Globus pallidus (tissue), 1 donor: ENCODE data around the gene CA10.

Experiments used
- DNase-seq: peaks from one replicate; pipeline ENCODE4 v3.0.0-alpha.2; 2015; ENCODE audit warnings: low spot score

The CA10 gene

DNA sequence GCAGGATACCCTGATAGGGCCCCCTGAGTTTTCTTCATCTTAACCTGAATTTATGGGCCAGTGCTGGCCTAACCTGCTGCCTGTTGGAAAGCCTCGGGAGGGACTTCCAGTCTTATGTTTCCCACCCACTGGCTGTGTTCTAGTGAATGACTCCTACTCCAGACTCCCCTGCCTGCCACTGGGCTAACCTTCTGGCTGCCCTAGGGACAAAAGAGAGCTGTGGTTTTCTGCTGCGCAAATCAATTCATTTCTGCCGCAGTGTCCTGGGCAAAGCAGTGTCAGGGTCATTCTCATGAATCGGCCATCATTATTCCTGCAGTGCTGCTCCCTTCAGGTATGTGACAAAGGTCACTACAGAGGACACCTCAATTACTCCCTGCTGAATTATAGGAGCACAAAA lies 512.0 kb downstream of the CA10 start:
- DNase-seq: no peak

DNA sequence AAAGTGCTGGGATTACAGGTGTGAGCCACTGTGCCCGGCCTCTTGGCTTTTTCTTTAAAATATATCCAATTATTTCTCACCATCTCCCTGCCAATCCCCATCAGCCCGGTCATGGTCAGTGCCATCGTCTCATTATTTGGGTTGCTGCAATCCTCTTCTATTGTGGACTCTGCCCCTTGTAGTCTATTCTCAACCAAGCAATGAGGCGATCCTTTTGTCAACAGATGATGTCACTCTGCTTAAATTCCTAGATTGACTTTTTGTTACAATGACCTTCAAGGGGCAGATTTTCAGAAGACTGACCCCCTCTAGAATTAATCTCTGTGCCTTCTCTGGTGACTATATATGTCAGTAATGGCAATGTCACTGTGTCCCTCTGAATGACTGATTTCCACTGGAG lies 513.5 kb downstream of the CA10 start:
- DNase-seq: no peak

DNA sequence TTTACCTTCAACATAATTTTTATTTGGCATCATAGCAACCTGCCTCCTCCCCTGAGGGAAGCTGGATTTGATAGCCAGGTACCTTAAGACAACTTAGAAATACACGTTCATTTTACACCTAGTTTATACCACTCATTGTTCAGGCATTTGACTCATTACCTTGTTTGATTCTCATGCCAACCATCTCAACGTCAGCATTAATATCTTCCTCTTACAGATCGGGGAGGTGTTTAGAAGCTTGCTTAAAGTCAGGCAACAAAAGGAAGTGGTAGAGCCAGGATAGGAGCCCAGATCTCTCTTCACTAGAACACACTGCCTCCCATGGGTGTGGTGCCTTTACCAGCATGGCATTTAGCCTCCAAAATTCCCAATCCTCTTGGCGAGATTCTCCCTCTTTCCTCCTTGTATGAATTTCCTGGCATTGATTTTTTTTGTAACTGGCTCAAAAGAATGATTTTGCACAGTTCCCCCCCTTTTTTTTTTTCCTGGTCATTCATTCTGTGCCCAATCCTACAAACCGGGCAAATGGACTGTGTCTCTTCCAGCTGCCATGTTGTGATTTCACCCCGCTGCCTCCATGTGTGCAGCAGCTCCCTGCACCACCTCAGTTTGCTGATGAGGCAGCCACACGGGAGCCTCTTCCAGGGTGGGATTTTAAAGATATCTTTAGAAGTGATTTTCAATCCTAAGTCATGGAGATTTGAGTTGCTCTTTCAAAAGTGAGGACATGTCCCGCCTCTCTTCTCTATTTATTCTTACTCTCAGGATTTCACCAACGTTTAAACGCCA lies 514.6 kb downstream of the CA10 start:
- no peak for DNase-seq

DNA sequence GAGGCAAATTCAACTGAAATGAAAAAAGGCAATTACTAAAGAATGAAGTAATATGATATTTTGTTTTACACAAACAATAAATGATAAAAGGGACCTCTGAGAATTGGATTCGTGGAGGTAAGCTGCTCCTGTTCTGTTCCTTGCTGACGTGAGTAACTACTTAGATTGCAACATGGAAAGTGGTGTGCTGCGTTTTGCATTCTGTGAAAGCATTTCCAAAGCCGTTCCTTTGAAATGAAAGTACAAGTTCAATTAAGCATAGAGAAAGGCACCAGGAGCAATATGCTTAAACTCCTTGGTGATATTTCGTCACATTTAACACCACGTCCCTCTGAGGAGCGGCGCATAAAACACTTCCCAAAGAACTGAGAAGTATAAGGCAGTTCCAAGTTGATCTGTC lies 516.5 kb downstream of the CA10 start:
- no peak for DNase-seq

DNA sequence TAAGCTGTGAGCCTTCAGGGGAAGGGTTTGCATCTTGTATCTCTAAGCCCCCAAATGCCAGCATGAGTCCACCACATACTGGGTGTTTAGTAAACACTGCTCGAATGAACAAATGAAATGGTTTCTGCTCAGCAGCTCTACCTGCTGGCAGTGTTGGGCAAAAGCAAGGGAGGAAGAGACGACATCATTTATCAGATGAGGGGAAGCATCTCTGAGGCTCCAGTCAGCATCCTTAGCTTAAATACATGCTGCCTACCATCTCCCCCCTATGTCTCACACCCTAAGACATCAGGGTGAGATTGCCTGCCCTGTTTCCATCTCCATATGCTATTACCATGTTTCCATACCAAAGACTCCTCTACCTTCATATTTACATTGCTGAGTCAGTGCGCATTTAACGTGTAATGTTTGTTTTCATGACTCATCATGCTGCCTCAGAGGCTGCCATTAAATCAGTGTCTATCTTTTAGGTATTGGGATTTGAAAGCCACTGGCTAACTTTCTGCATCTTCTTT lies 518.3 kb downstream of the CA10 start:
- DNase-seq: no peak

DNA sequence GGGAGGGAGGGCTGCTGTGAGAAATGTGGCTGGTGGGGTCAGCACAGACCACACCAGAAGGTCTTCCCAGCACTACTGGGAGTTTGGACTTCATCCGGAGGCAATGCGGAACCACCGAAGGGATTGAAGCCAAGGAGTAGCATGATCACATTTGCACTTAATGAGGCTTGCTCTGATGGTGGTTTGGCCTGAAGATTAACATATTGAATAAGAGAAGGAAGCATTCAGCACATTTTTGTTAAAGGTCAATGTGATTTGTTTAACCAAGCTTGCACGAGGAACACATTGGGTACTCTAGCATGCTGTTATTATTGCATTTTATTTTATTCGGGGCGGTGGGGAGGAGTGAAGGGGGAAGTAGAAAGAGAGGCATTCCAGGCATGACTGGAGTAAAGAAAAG lies 519.5 kb downstream of the CA10 start:
- DNase-seq: no peak

DNA sequence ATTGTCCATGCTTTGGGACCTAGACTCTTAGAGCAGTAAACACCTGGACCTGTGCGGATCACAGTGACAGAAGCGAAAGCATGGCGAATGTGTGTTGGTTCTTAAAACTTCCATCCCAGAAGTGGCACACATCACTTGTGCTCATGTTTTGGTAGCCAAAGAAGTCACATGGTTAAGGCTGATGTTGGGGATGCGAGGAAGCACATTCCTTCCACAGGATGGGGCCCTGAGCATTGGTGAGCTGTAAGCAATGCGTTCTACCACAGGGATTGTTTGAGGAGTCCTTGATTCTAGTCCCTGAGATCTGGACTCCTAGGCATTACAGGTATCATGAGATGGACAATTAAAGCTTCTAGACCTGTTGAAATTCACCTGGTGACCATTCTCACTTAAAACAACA lies 522.2 kb downstream of the CA10 start:
- DNase-seq: no peak

DNA sequence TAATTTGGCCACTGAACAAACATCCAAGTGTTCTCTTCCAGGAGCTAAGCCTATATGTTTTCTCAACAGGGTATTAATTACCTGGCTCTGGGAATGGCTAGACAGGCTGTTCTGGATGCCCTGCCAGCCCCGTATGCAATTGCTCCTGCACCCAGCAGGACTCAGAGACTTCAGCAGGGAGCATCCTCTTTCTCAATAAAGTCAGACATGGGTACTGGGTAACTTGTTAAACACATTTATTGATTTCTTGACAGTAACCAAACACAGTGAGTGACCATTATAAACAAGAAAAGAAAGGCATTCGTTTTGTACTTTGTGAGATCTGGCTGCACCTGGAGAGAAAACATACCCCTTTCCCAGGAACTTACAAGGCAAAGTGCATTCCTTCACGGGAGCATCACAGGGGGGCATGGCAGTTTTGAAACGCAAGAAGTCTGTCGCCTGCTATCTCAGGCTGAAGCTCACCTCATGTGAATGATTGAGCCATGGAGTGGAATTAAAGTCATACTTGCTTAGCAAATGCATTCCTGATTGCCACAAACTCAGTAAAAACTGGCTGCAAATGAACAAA lies 528.3 kb downstream of the CA10 start:
- no peak for DNase-seq

DNA sequence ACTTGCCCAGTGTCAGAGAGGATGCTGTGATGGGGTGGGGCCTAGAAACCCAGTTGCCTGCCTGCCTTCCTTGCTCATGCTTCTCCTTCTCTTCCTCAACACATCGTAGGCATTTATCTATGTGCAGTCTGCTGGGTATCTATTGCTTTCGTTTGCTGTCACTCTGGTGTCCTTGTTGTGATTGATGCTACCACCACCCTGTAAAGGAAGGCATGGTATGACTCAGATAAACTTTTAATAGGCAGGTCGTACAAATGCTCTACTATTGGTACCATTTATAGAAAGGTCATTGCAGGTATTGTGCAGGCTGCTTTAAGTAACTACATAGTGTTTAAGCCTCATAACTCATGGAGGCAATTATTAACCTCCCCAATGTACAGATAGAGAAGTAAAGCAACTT lies 529.3 kb downstream of the CA10 start:
- DNase-seq: no peak

DNA sequence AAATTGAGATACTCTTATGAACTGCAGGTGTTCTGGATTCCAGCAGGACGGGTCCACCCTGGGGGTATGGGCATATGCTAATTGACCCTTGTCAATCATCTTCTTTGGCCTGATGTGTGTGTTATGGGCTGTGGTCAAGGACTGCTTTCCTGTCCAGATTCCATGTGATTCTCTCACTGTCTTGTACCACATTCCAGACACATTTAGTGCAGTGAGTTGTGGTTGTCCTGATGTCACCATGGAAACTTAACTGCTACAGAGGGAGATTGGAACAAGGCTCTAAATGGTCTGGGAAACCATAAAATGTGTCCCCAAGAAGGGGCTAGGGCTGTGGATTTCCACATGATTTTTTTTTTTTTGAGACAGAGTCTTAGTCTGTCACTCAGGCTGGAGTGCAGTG lies 530.7 kb downstream of the CA10 start:
- no peak for DNase-seq

DNA sequence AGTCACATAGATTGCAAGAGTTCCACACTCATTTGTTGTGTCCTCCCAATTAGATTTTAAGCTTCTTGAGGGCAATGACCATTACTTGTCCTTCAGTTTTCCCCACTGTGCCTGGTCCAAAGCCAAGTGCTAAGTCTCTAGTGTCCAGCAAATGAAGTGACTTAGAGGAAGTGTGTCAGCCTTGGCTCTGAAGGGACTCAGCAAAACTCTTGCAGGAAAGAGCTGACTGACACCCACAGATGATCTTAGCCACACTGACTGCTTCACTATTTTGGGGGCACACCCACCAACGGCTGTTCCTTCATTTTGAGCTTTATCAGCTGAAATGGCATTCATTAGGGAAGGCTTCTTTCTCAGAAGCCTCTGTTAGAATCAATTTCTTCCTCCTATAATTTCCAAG lies 540.0 kb downstream of the CA10 start:
- DNase-seq: no peak

DNA sequence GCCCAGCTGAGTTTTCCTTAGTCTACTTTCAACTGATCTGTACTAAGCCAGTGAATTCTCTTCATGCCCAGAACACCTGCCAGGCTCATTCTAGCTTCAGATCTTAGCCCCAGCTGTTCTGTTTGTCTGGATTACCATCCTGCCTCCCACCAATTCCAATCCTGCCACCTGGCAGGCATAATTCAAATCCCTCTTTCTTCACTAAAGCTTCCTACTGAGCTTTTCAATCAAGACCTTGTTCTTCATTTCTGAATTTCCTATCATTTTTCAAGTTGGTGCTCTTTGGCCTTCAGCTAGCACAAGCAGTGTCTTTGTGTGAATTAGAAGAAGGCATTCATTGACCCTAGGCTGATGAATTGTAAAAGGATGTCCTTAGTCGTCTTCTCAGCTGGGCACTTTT lies 540.5 kb downstream of the CA10 start:
- DNase-seq: peak; percentile 61

DNA sequence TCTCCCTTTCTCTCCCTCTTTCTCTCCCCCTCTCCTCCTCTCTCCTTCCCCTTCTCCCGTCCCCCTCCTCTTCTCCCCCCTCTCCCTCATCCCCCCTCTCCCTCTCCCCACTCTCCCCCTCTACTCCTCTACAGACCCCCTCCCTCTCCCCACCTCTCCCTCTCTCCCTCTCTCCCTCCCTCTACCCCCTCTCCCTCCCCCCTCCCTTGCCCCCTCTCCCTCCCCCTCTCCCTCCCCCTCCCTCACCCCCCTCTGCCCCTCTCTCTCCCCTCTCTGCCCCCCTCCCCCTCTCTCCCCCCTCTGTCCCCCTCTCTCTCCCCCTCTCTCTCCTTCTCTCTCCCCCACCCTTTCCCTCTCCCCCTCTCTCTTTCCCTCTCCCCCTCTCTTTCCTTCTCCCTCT lies 545.3 kb downstream of the CA10 start:
- no peak for DNase-seq

DNA sequence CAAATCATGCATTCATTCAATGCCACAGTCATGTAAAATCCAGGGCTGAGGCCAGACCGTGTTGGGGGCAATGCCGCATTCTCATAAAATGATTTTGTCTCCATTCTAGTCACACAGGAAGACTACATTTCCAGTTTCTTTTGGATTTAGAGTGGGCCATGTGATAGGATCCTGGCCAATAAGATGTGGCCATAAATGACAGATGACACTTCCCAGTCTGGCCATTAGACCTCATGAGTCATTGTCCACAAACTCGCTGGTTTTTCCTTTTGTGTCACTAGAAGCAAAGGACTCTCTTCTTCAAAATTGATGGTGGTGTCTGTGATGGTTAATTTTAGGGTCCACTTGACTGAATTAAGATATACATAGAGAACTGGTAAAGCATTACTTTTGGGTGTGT lies 545.8 kb downstream of the CA10 start:
- no peak for DNase-seq

DNA sequence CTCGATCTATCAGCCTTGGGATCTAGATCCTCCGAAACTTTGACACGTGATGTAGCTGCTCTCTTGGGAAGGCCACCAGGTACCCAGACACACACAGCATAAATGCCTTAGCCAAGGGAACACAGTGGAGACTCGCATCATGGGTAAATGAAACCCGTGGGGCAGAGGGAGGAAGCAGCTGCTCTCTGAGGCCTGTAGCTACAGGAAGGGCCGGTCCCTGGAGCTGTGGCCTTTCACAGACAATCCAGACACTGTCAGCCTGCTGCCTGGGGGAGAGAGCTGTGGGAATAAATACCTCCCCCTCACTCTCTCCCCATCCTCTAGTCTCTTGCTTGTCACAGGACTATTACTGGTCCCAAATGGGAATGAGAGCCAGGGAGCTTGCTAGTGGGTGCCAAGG lies 546.9 kb downstream of the CA10 start:
- DNase-seq: no peak

DNA sequence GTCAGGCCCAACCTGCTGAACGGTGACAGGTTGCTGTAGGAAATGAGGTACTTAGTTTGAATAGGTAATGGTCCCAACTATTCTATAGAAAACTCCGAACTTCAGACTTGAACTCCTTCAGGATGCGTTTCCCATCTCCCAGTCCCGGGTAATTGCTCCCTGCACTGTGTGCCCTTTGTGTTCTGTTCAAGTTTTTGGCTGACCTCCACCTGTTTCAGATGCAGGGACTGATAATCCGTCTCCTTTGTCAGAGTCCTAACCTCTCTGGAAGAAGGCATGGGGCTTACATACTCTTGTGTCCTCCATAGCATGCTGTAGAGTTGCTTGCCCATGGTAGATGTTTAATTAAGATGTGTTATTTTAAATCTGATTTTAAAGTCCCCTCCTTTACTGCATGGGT lies 547.7 kb downstream of the CA10 start:
- DNase-seq: no peak

DNA sequence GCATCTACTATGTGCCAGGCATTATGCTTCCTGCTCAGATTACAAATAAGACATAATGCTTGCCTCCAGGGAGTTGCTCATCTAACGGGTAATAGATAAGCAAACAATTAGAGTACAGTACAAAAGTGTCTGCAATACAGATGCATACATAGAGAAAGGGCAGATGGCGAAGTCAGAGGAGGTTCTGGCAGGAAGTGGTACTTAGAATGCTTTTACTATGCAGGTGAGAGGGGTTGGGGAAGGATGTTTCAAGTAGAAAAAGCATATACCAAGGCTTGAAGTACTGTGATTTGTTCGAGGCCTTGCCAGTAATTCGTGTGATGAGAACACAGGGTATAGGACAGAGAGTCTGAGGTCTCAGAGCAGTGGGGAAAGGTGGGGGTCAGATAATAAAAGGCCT lies 548.4 kb downstream of the CA10 start:
- DNase-seq: no peak

DNA sequence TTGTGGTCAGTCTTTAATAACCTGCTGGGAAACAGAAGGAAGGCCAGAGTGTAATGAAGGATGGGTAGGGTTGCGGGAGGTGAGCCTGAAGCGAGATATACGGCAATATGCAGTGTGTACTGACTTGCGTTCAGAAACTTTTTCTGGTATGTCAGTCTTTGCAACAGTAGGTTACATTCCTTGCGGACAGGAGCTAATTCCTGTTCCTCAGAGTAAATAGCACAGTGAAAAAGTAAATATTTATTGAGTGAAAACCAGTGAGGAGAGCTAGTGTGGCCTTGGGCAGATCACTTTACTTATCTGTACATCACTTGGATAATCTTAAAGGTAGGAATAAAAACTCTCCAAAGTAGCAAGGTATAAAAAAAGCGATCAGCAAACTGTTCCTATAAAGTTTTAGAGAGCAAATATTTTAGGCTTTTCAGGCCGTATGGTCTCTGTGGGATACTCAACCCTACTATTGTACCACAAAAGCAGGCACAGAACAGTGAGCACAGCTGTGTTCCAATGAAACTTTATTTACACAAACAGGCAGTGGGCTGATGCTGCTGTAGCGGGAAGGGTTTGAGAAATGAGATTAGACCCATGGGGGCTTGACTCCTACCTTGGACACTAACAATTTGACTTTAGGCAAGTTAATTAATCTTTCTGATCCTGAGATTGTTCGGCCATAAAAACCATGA lies 550.1 kb downstream of the CA10 start:
- no peak for DNase-seq

DNA sequence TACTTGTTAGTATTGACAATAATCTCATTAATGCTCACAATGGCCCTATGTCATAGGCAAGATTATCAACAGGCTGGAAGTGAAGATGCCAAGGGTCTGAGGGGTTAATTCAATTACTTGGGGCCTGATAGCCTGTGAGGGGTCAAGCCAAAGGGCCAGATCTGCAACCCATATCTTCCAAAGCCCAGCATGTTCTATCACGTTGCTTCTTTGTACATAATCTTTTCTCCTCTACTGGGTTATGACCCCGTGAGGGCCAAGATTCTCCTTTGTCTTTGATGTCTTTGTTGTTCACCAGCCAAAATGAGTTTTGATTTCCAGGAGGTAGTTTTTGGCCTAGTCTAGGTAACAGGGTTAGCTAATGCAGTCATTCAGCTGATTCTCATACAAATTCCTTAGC lies 551.0 kb downstream of the CA10 start:
- no peak for DNase-seq

DNA sequence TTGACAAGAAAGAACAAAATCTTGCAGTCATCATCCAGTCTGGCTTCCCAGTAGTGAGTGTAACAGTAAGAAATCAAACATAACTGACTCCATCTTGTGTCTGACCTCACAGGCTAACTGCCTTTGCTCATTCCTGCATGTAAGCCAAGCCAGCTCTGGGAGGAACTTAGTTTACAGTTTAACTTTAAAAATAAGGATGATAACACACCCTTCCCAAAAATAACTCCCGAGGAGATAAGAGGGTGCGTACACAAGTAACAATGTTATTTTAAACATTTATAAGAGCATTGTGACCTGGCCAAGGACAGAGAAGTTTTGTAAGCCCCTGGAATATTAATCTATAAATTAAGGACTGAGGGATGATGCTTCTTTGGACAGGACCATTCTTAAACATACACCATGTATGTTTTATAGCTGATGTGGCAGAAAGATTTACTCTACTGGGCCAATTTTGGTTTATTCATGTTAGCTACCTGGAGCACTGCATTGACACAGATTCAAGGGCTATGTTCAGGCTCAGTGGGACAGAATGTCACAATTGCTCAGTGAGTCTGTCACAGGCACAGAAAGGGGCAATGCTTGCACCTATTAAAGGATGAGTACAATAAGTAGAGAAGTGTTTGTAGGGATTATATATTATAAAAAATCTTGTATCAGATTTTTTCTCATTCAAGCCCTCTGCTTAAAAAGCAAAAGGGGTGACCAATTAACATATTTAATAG lies 554.1 kb downstream of the CA10 start:
- DNase-seq: no peak

DNA sequence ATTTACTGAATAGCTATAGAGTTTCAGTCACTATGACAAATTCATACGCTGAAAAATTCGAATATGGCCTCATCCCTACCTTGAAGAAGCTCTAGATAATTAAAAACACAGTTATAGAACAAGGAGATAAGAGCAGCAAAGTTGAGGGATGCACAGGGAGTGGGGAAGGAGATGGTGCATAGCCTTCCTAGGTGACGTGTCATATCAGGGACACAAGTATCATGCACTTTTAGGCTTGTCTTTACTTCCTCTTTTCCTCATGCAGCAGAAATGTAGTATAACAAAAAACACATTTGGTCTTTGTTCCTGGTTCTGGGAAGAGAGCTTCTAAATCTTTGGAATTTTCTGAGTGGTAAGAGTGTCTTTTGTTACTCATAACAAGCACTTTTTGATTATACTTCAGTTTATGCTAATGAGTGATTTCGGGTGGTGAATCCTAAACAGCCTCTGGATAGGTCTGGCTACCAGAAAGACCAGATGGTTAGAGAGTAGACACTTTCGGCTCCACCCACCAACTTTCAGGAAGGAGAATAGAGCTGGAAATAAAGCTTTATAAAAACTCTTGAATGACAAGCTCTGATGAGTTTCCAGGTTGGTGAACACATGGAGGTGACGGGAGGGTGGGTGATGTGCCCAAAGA lies 556.8 kb downstream of the CA10 start:
- no peak for DNase-seq

DNA sequence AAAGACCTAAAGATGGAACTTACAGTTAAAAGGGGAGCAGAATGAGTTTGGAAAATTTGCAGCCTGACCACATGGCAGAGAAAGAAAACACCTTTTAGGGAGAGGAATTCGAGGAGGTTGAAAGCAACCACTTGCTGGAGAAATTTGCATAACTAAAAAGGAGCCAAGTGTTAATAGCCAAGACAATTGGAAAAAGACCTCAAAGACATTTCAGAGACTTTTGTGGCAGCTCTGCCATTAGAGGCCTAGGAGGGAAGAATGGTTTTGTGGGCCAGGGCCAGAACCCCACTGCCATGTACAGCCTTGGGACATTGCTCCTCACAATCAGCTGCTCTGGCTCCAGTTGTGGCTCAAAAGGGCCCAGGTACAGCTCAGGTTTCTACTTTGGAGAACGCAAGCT lies 559.7 kb downstream of the CA10 start:
- DNase-seq: no peak
